ENCODE data around the gene HYAL1.
"Not testable (repeated sequence)": the region's sequence is repeated elsewhere in the genome, so short reads cannot be mapped to it uniquely, and the experiment has no call there.

The HYAL1 gene

GRCh38 chr3:50270422-50271224, 32.8 kb downstream of the HYAL1 start:
- DNase-seq, result no peak

GRCh38 chr3:50269977-50270413, 33.4 kb downstream of the HYAL1 start:
- DNase-seq, result no peak

GRCh38 chr3:50269460-50269859, 33.9 kb downstream of the HYAL1 start:
- DNase-seq, result no peak

- DNase-seq, result no peak
Observed at GRCh38 chr3:50268703-50269451, 34.5 kb downstream of the HYAL1 start, which contains the start of gene SEMA3B. Gene SEMA3B, plus strand, starts transcription at chr3:50269147. Its CDS starts 94 bp downstream, at chr3:50269241.

- no peak for DNase-seq
Observed at GRCh38 chr3:50268276-50268675, 35.1 kb downstream of the HYAL1 start.

- no peak for DNase-seq
Observed at GRCh38 chr3:50267280-50267913, 36.0 kb downstream of the HYAL1 start.

GRCh38 chr3:50266836-50267235, 36.5 kb downstream of the HYAL1 start:
- DNase-seq, result no peak

GRCh38 chr3:50266017-50266416, 37.4 kb downstream of the HYAL1 start:
- DNase-seq, result no peak

GRCh38 chr3:50265571-50265970, 37.8 kb downstream of the HYAL1 start:
- DNase-seq, result no peak

- DNase-seq, result no peak
Observed at GRCh38 chr3:50264964-50265485, 38.3 kb downstream of the HYAL1 start.

- DNase-seq, result no peak
Observed at GRCh38 chr3:50264383-50264963, 38.9 kb downstream of the HYAL1 start.

GRCh38 chr3:50263478-50264382, 39.6 kb downstream of the HYAL1 start:
- DNase-seq, result no peak

GRCh38 chr3:50262778-50263177, 40.6 kb downstream of the HYAL1 start:
- DNase-seq, result no peak

- not testable (repeated sequence) for DNase-seq
Observed at GRCh38 chr3:50262200-50262599, 41.2 kb downstream of the HYAL1 start.

GRCh38 chr3:50261505-50261904, 41.9 kb downstream of the HYAL1 start:
- no peak for DNase-seq

GRCh38 chr3:50260942-50261441, 42.4 kb downstream of the HYAL1 start:
- DNase-seq, result no peak

GRCh38 chr3:50260027-50260941, 43.1 kb downstream of the HYAL1 start:
- DNase-seq, result peak; percentile 89

GRCh38 chr3:50259432-50260026, 43.8 kb downstream of the HYAL1 start:
- no peak for DNase-seq

- DNase-seq, result no peak
Observed at GRCh38 chr3:50258979-50259378, 44.4 kb downstream of the HYAL1 start.
